Mammary epithelial cell (primary cell): ENCODE results near the gene ZBP1.

ENCODE experiments used
- CTCF ChIP-seq, 2 donors: IDR thresholded peaks in 1 of 2; conservative IDR thresholded peaks in 1 of 2; 2 replicates each; pipeline ENCODE4 v1.5.1; 2011 to 2012; ENCODE audit warnings: inconsistent platforms in 2 of 2, low read length in 2 of 2, mild to moderate bottlenecking in 2 of 2, control low read depth in 1 of 2, low read depth in 1 of 2; ENCODE audit not compliant: insufficient read depth in 1 of 2; ENCODE audit errors: extremely low read depth in 1 of 2
- EZH2 ChIP-seq: IDR thresholded peaks from 2 replicates; pipeline ENCODE4 v1.6.1; 2012; ENCODE audit warnings: low read length, inconsistent platforms, borderline replicate concordance

GRCh38 chr20:57655809-57656155 is 35.6 kb upstream of the ZBP1 start:
- TF ChIP-seq CTCF (conservative IDR thresholded peaks at IDR 0.05 in 1 of 2, IDR thresholded peaks at IDR 0.05 in 1 of 2; ENCODE audit: extremely low read depth in 1 of 2, insufficient read depth in 1 of 2, low read depth in 1 of 2, low read length in 2 of 2) (no peak), EZH2 (no peak)
